Smooth muscle cell (in vitro differentiated cells): ENCODE measurements around the gene DLGAP4. TPM values are rescaled to one million over a fixed set of nuclear protein-coding genes. Genes with fewer than 3 reads are reported as not detected.

Experiments used
- DNase-seq: peaks from one replicate; lab custom pipeline; 2025; ENCODE audit not compliant: unreplicated experiment; lab: John Stamatoyannopoulos, UW
- H2AFZ ChIP-seq: fragments of 200-600 bp; sonication (generic); 2 replicates; pipeline ENCODE4 v1.6.0; 2016; ENCODE audit warnings: antibody characterized with exemption, low read depth, mild to moderate bottlenecking
- H3F3A ChIP-seq: fragments of 200-600 bp; sonication (generic); 2 replicates; pipeline ENCODE4 v1.6.0; 2017; ENCODE audit warnings: antibody characterized with exemption, low read depth
- H3K27ac ChIP-seq: fragments of 200-600 bp; sonication (generic); 2 replicates; pipeline ENCODE4 v1.5.1; 2016; ENCODE audit warnings: low read depth, mild to moderate bottlenecking
- H3K27me3 ChIP-seq: fragments of 200-600 bp; sonication (generic); 2 replicates; pipeline ENCODE4 v1.6.1; 2016; ENCODE audit warnings: low read depth, mild to moderate bottlenecking
- H3K36me3 ChIP-seq: fragments of 200-600 bp; sonication (generic); 2 replicates; pipeline ENCODE4 v1.5.1; 2016; ENCODE audit warnings: low read depth
- H3K4me1 ChIP-seq: fragments of 200-600 bp; sonication (generic); 2 replicates; pipeline ENCODE4 v1.5.1; 2016; ENCODE audit warnings: low read depth
- H3K4me2 ChIP-seq: fragments of 200-600 bp; sonication (generic); 2 replicates; pipeline ENCODE4 v1.6.0; 2016; ENCODE audit warnings: mild to moderate bottlenecking
- H3K4me3 ChIP-seq: fragments of 200-600 bp; sonication (generic); 2 replicates; pipeline ENCODE4 v1.5.1; 2016; ENCODE audit warnings: mild to moderate bottlenecking
- H3K79me2 ChIP-seq: fragments of 200-600 bp; sonication (generic); 2 replicates; pipeline ENCODE4 v1.6.0; 2016; ENCODE audit warnings: low read depth, mild to moderate bottlenecking
- H3K9ac ChIP-seq: fragments of 200-600 bp; sonication (generic); 2 replicates; pipeline ENCODE4 v1.6.0; 2016; ENCODE audit warnings: low read depth
- H3K9me3 ChIP-seq: fragments of 200-600 bp; sonication (generic); replicated peaks from 2 replicates; pipeline ENCODE4 v1.5.1; 2016; ENCODE audit warnings: low read depth
- H4K20me1 ChIP-seq: fragments of 200-600 bp; sonication (generic); 2 replicates; pipeline ENCODE4 v1.6.0; 2016; ENCODE audit warnings: low read depth
- CTCF ChIP-seq: fragments of 200-600 bp; sonication (generic); IDR thresholded peaks from 2 replicates; pipeline ENCODE4 v1.5.1; 2017; ENCODE audit warnings: borderline replicate concordance, mild to moderate bottlenecking, antibody characterized with exemption; ENCODE audit not compliant: insufficient read depth, poor library complexity, severe bottlenecking
- WGBS: methylation state at CpG from one replicate; pipeline ENCODE4 v1.1.7; 2016; ENCODE audit warnings: low lambda C conversion rate; 5-methylcytosine and 5-hydroxymethylcytosine counted together
- polyA plus RNA-seq: library from polyadenylated mRNA; unstranded; fragments of >200 nt; fragmentation: Nextera tagmentation; extraction: Ambion mirVana; gene quantifications from 2 replicates; pipeline ENCODE4 v1.2.1, GENCODE V29; 2016
- total RNA-seq: library from RNA; depleted of rRNA; stranded (reverse); fragments of >200 nt; gene quantifications from 2 replicates; pipeline ENCODE4 v1.2.3, GENCODE V29; 2014

Gene DLGAP4
- total and polyA plus RNA-seq, 2 experiments from 2014 or later: 86.8 to 102 TPM

- H3K9ac ChIP-seq: no peak overlapping the region
- no peaks in the 10 kb centered on the region for H3K79me2 ChIP-seq
- no peak for TF ChIP-seq CTCF
- H3K36me3 ChIP-seq: no peaks in the 10 kb centered on the region
- H3K27ac ChIP-seq: no peak overlapping the region
- 90% methylated on average over 22 of the region's 22 CpGs for WGBS
- H4K20me1 ChIP-seq: no peaks in the 10 kb centered on the region
- H3K27me3 ChIP-seq: peaks cover 59% of the 10 kb centered on the region
- H2AFZ ChIP-seq: no peak overlapping the region
- no peak for DNase-seq
- no peaks in the 10 kb centered on the region for H3F3A ChIP-seq
- no peak overlapping the region for H3K4me2 ChIP-seq
- H3K4me1 ChIP-seq: no peaks in the 10 kb centered on the region
- no peaks in the 10 kb centered on the region for H3K9me3 ChIP-seq
- H3K4me3 ChIP-seq: no peak overlapping the region
Measured at GRCh38 chr20:36311854-36312723, 6.0 kb downstream of the DLGAP4 start.

GRCh38 chr20:36312724-36313441, 6.7 kb downstream of the DLGAP4 start:
- no peak for DNase-seq
- Histone ChIP-seq H3K4me3 (no peak overlapping the region), H3K9ac (no peak overlapping the region), H3K79me2 (no peaks in the 10 kb centered on the region), H3K36me3 (no peaks in the 10 kb centered on the region), H3K4me2 (no peak overlapping the region), H3K27ac (no peak overlapping the region), H2AFZ (no peak overlapping the region), H3K27me3 (peaks cover 51% of the 10 kb centered on the region), H3K4me1 (no peaks in the 10 kb centered on the region), H3F3A (no peaks in the 10 kb centered on the region), H4K20me1 (no peaks in the 10 kb centered on the region), H3K9me3 (no peaks in the 10 kb centered on the region)
- TF ChIP-seq CTCF: no peak
- 70% methylated on average over 14 of the region's 14 CpGs for WGBS

- no peak for DNase-seq
- peaks cover 46% of the 10 kb centered on the region for H3K27me3 ChIP-seq
Measured at GRCh38 chr20:36313476-36313875, 7.3 kb downstream of the DLGAP4 start.

More at GRCh38 chr20:36313476-36313875, 7.3 kb downstream of the DLGAP4 start:
- Histone ChIP-seq H3K79me2 (no peaks in the 10 kb centered on the region), H3K36me3 (no peaks in the 10 kb centered on the region), H3K27ac (no peak overlapping the region), H3F3A (no peaks in the 10 kb centered on the region), H2AFZ (no peak overlapping the region), H3K4me2 (no peak overlapping the region), H4K20me1 (no peaks in the 10 kb centered on the region), H3K4me3 (no peak overlapping the region), H3K4me1 (no peaks in the 10 kb centered on the region), H3K9ac (no peak overlapping the region), H3K9me3 (no peaks in the 10 kb centered on the region)
- no peak for TF ChIP-seq CTCF
- WGBS: 81% methylated on average over 3 of the region's 3 CpGs
